NCI-H82 (cell line): ENCODE results near the gene ADGRL3.

Experiments
- DNase-seq: peaks from one replicate; lab custom pipeline; 2025; lab: John Stamatoyannopoulos, UW

The ADGRL3 gene

GRCh38 chr4:61277785-61278760, 77.9 kb downstream of the ADGRL3 start:
- peak; percentile 33 for DNase-seq

- no peak for DNase-seq
Measured at GRCh38 chr4:61292322-61292721, 92.2 kb downstream of the ADGRL3 start.

GRCh38 chr4:61293707-61294400, 93.7 kb downstream of the ADGRL3 start:
- DNase-seq, result peak; percentile 58

- no peak for DNase-seq
Measured at GRCh38 chr4:61294936-61295335, 94.8 kb downstream of the ADGRL3 start.

- no peak for DNase-seq
Measured at GRCh38 chr4:61296144-61296543, 96.0 kb downstream of the ADGRL3 start.

GRCh38 chr4:61298178-61298740, 98.1 kb downstream of the ADGRL3 start:
- DNase-seq, result no peak

GRCh38 chr4:61299316-61299715, 99.2 kb downstream of the ADGRL3 start:
- DNase-seq, result no peak

GRCh38 chr4:61300266-61300844, 100.2 kb downstream of the ADGRL3 start:
- DNase-seq, result no peak

- DNase-seq, result no peak
Measured at GRCh38 chr4:61301271-61301670, 101.1 kb downstream of the ADGRL3 start.

- DNase-seq, result no peak
Measured at GRCh38 chr4:61308033-61308432, 107.9 kb downstream of the ADGRL3 start.

- DNase-seq, result no peak
Measured at GRCh38 chr4:61309616-61310015, 109.5 kb downstream of the ADGRL3 start.

GRCh38 chr4:61312526-61312925, 112.4 kb downstream of the ADGRL3 start:
- DNase-seq, result no peak

GRCh38 chr4:61318431-61318830, 118.3 kb downstream of the ADGRL3 start:
- peak; percentile 9 for DNase-seq

- DNase-seq, result no peak
Measured at GRCh38 chr4:61319156-61319555, 119.0 kb downstream of the ADGRL3 start.

- no peak for DNase-seq
Measured at GRCh38 chr4:61320154-61320553, 120.0 kb downstream of the ADGRL3 start.

- no peak for DNase-seq
Measured at GRCh38 chr4:61320631-61321030, 120.5 kb downstream of the ADGRL3 start.

GRCh38 chr4:61332693-61333092, 132.6 kb downstream of the ADGRL3 start:
- DNase-seq, result no peak

GRCh38 chr4:61333490-61333889, 133.4 kb downstream of the ADGRL3 start:
- no peak for DNase-seq

GRCh38 chr4:61335241-61335763, 135.2 kb downstream of the ADGRL3 start:
- no peak for DNase-seq

- no peak for DNase-seq
Measured at GRCh38 chr4:61336488-61336887, 136.4 kb downstream of the ADGRL3 start.

GRCh38 chr4:61336916-61337315, 136.8 kb downstream of the ADGRL3 start:
- DNase-seq, result no peak

- no peak for DNase-seq
Measured at GRCh38 chr4:61342061-61342460, 141.9 kb downstream of the ADGRL3 start.
